Gastrocnemius medialis (tissue), 4 donors: Measurements from ENCODE around the gene LETMD1. TPM values are rescaled to one million over a fixed set of nuclear protein-coding genes. Genes with fewer than 3 reads are reported as not detected.

Experiments used
- ATAC-seq, 2 donors: fragments of 150-250 bp; one replicate each; pipeline ENCODE4 v1.9.1; 2016
- DNase-seq, 2 donors: peaks; one replicate each; pipeline ENCODE4 v3.0.0-alpha.2; 2019
- H3K27ac ChIP-seq, 4 donors: fragments of 200-600 bp; sonication (generic); 1 replicate in 1 of 4; 2 replicates in 3 of 4; pipeline ENCODE4 v1.5.1; 2016 to 2018; ENCODE audit warnings: mild to moderate bottlenecking in 2 of 4, moderate library complexity in 1 of 4
- H3K27me3 ChIP-seq, 3 donors: fragments of 200-600 bp; sonication (generic) in 2 of 3; 1 replicate in 1 of 3; 2 replicates in 2 of 3; pipeline versions ENCODE4 v1.5.1 to v1.6.0; 2016 to 2019; ENCODE audit warnings: mild to moderate bottlenecking in 1 of 3, moderate library complexity in 1 of 3
- H3K36me3 ChIP-seq, 2 donors: fragments of 200-600 bp; sonication (generic) in 1 of 2; one replicate each; pipeline ENCODE4 v1.5.1; 2017 to 2018
- H3K4me1 ChIP-seq, 2 donors: fragments of 200-600 bp; sonication (generic) in 1 of 2; one replicate each; pipeline ENCODE4 v1.5.1; 2016 to 2017; ENCODE audit warnings: mild to moderate bottlenecking in 2 of 2
- H3K4me3 ChIP-seq, 4 donors: fragments of 200-600 bp; sonication (generic) in 3 of 4; 1 replicate in 1 of 4; 2 replicates in 3 of 4; pipeline ENCODE4 v1.5.1; 2016 to 2019; ENCODE audit warnings: mild to moderate bottlenecking in 2 of 4
- H3K9me3 ChIP-seq, 3 donors: fragments of 200-600 bp; sonication (generic) in 2 of 3; 1 replicate in 1 of 3; 2 replicates in 2 of 3; pipeline ENCODE4 v1.5.1; 2016 to 2019
- CTCF ChIP-seq, 5 experiments: fragments of 450-650 bp in 3 of 5; fragments of 200-600 bp in 2 of 5; sonication (generic) in 2 of 5; IDR thresholded peaks in 4 of 5; conservative IDR thresholded peaks in 1 of 5; 1 replicate in 4 of 5; 2 replicates in 1 of 5; pipeline ENCODE4 v1.5.1; 2016 to 2019; ENCODE audit warnings: antibody characterized with exemption in 5 of 5, mild to moderate bottlenecking in 3 of 5, moderate library complexity in 3 of 5
- POLR2A ChIP-seq, 2 donors: fragments of 450-650 bp; IDR thresholded peaks; one replicate each; pipeline ENCODE4 v1.6.1; 2017; ENCODE audit warnings: antibody characterized with exemption in 2 of 2, mild to moderate bottlenecking in 2 of 2, moderate library complexity in 2 of 2
- in situ Hi-C, 4 donors: fragments of 200-750 bp; cut with MboI; loops; one replicate each; pipeline versions ENCODE4 v1.15.0 to v1.8.0; 2017; ENCODE audit warnings: low sequenced_read_pairs in 4 of 4
- intact Hi-C: fragments of 100-400 bp; cut with DNase I; formaldehyde crosslinking; loops from one replicate; pipeline ENCODE4 v1.15.1; 2023; ENCODE audit warnings: low total_unique reads
- total RNA-seq, 4 donors: library from RNA; depleted of rRNA; stranded (reverse); fragments of >200 nt; gene quantifications; one replicate each; pipeline versions ENCODE4 v1.1.0 to v1.2.3, GENCODE V29; 2016

The LETMD1 gene
- total RNA-seq, 4 donors from 2014 or later: 22.5 to 42.4 (median 29.8) TPM

- Histone ChIP-seq H3K9me3 (no peaks in the 10 kb centered on the region), H3K4me3 (no peak overlapping the region), H3K27me3 (no peaks in the 10 kb centered on the region), H3K27ac (peak overlapping the region; percentile 18 to 99 (median 73)), H3K36me3 (no peaks in the 10 kb centered on the region), H3K4me1 (peaks cover 33 to 36% of the 10 kb centered on the region in 2 donors)
- intact Hi-C loops: no loop called here
- ATAC-seq (no peak), DNase-seq (no peak)
- in situ Hi-C loops: loop anchor here in 1 of 4 donors (10.0 kb wide), 1 partner anchor 97 kb away; a partner anchor contains a TSS
- TF ChIP-seq POLR2A (IDR thresholded peaks at IDR 0.05) (no peak), CTCF (IDR thresholded peaks at IDR 0.05 in 4 of 5, conservative IDR thresholded peaks at IDR 0.05 in 1 of 5) (no peak)
These were observed 26.4 kb upstream of the LETMD1 start for GRCh38 chr12:51021694-51022093.

- H3K27ac ChIP-seq: peak overlapping the region; percentile 93 to 100 (median 97)
- H3K4me1 ChIP-seq: peaks cover 30 to 33% of the 10 kb centered on the region in 2 donors
- in situ Hi-C loops: loop anchor here in 1 of 4 donors (10.0 kb wide), 1 partner anchor 99 kb away; a partner anchor contains a TSS
- intact Hi-C loops: loop anchor here (2.0 kb wide), 1 partner anchor 39 kb away; no protein-coding TSS in a partner anchor
- DNase-seq (no peak), ATAC-seq (peak in 1 of 2 donors; percentile 11)
- no peak for TF ChIP-seq POLR2A (IDR thresholded peaks at IDR 0.05)
- TF ChIP-seq CTCF (IDR thresholded peaks at IDR 0.05 in 4 of 5, conservative IDR thresholded peaks at IDR 0.05 in 1 of 5): peak in 1 of 5 experiments; percentile 14
- no peaks in the 10 kb centered on the region for H3K36me3 ChIP-seq
- no peaks in the 10 kb centered on the region for H3K9me3 ChIP-seq
- H3K4me3 ChIP-seq: peak overlapping the region; percentile 72 to 97 (median 90)
- H3K27me3 ChIP-seq: no peaks in the 10 kb centered on the region
These were observed 24.3 kb upstream of the LETMD1 start for GRCh38 chr12:51023625-51024382.

DNA sequence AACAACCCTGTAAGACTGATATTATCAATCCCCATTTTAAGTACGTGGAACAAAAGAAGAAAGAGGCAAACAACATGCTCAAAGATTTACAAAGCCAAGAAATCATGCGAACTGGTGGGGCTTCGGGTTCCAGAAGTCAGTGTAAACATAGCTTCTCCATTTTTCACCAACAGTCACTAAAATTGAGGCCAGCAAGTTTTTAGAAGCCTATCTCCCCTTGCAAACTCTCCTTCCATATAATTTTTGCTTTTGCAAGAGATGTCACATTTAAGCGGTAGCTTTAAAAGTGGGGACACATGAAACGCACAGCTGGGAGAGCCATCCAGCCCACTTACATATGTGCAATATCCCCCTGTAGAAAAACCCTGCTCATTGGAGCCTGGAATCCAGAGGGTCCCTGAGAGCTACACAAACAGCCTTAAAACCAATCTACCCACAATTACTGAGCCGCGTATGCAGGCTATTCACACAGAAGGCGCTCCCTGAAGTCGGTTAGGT lies 22.7 kb upstream of the LETMD1 start:
- DNase-seq (no peak), ATAC-seq (peak in 1 of 2 donors; percentile 7)
- Histone ChIP-seq H3K4me1 (peaks cover 30 to 33% of the 10 kb centered on the region in 2 donors), H3K27me3 (no peaks in the 10 kb centered on the region), H3K4me3 (peak overlapping the region; percentile 72 to 97 (median 90)), H3K9me3 (no peaks in the 10 kb centered on the region), H3K27ac (peak overlapping the region; percentile 93 to 100 (median 97)), H3K36me3 (no peaks in the 10 kb centered on the region)
- TF ChIP-seq POLR2A (IDR thresholded peaks at IDR 0.05): no peak
- no peak for TF ChIP-seq CTCF (IDR thresholded peaks at IDR 0.05 in 4 of 5, conservative IDR thresholded peaks at IDR 0.05 in 1 of 5)
- in situ Hi-C loops (loop anchor here in 1 of 4 donors (10.0 kb wide), 1 partner anchor 101 kb away; a partner anchor contains a TSS), intact Hi-C loops (loop anchor here (2.0 kb wide), 1 partner anchor 41 kb away; no protein-coding TSS in a partner anchor)

DNA sequence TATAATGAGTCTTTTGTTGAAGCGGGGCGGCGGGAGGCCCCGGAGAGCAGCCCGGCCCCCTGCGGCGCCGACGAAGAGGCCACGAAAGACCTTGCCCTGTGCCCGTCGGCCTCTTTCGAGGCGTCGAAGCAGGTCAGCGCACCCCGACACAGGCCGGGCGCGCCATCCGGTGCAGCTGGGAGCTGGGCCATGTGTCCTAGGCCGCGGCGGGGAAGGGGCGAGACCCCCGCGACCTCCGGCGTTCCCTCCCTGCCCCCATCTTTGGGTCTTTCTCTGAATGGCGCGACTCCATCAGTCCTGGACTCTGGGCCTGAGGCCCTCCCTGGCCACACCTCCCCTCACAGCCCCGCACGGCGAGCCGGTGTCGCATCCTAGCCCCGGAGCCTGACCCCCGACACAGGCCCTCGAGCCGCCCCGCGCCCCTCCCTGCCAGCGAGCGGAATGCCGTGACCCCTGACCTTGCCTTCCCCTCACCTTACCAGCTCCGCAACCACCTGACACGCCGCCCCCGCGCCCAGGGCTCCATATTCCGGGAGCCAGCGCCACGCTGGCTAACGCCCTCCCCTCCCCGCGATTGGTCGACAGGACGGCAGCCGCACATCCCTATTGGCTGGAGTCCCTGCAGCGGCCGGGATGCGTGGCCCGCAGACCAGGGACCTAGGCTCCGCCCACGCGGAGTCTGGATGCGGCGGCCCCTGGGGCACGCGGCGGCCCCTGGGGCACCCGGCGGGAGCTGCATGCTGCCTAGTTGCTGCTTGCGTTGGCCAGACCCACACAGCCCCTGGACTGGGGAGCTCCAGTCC lies 22.1 kb upstream of the LETMD1 start, which contains the start of gene SLC11A2:
SLC11A2 (minus strand) TSS at position 549 of the 803 bp plus-strand sequence. CDS start 15,656 bp downstream, outside the sequence.
- TF ChIP-seq POLR2A (IDR thresholded peaks at IDR 0.05) (peak; percentile 79 to 88), CTCF (IDR thresholded peaks at IDR 0.05 in 4 of 5, conservative IDR thresholded peaks at IDR 0.05 in 1 of 5) (peak in 2 of 5 experiments; percentile 6 to 27)
- in situ Hi-C loops (loop anchor here in 1 of 4 donors (10.0 kb wide), 1 partner anchor 101 kb away; a partner anchor contains a TSS), intact Hi-C loops (loop anchor here (2.0 kb wide), 4 partner anchors 23 to 261 kb away; partner anchors contain the start of genes ATF1 and LETMD1)
- Histone ChIP-seq H3K27ac (peak within 1 kb of the TSS; percentile 93 to 100 (median 97)), H3K4me1 (peaks cover 27 to 33% of the 10 kb centered on the region in 2 donors), H3K4me3 (peak within 1 kb of the TSS; percentile 72 to 97 (median 90)), H3K36me3 (no peaks in the 10 kb centered on the region), H3K9me3 (no peaks in the 10 kb centered on the region), H3K27me3 (no peaks in the 10 kb centered on the region)
- peak; percentile 97 to 98 for DNase-seq
- ATAC-seq: peak; percentile 74
